Endothelial cell of umbilical vein (primary cell): ENCODE results near the gene MACROD2. TPM values are rescaled to one million over a fixed set of nuclear protein-coding genes. Genes with fewer than 3 reads are reported as not detected.

Experiments
- BruUV-seq: library from RNA; stranded (reverse); fragments of 400-500 nt; replicated peaks from 2 replicates; lab custom pipeline; 2021; lab: Mats Ljungman, UMichigan
- CTCF ChIA-PET: fragments of 300-600, 350-600 bp; sonication (Branson Sonifier 250); formaldehyde crosslinking; loops from one replicate; lab custom pipeline; 2021; ENCODE audit warnings: antibody characterized with exemption, inconsistent platforms; lab: Charles Lee
- POLR2A ChIA-PET: fragments of 300-600, 350-600 bp; sonication (Branson Sonifier 250); formaldehyde crosslinking; loops from one replicate; lab custom pipeline; 2021; ENCODE audit warnings: antibody characterized with exemption, inconsistent platforms; lab: Charles Lee
- DNase-seq: peaks from one replicate; pipeline ENCODE4 v3.0.0-alpha.2; 2011; ENCODE audit warnings: low read depth, low spot score
- FAIRE-seq: peaks from 2 replicates; lab custom pipeline; 2011; peaks lifted over from hg19 to GRCh38; lab: Jason Lieb, UNC
- H2AFZ ChIP-seq: 2 replicates; pipeline ENCODE4 v1.6.0; 2012; ENCODE audit warnings: low read depth, low read length, control low read depth, inconsistent platforms
- H3K27ac ChIP-seq: 2 replicates; pipeline ENCODE4 v1.5.1; 2011; ENCODE audit warnings: low read depth, mild to moderate bottlenecking, control low read depth, low read length, moderate library complexity; ENCODE audit not compliant: insufficient read depth
- H3K27me3 ChIP-seq, 2 experiments: 2 replicates each; pipeline versions ENCODE4 v1.6.0 to v1.6.1; 2011; ENCODE audit warnings: low read length in 2 of 2, mixed read lengths in 1 of 2; ENCODE audit not compliant: control insufficient read depth in 2 of 2, insufficient read depth in 2 of 2
- H3K36me3 ChIP-seq, 2 experiments: 2 replicates in 1 of 2; 3 replicates in 1 of 2; pipeline ENCODE4 v1.5.1; 2011; ENCODE audit warnings: low read length in 2 of 2, mild to moderate bottlenecking in 1 of 2, moderate library complexity in 1 of 2; ENCODE audit not compliant: control insufficient read depth in 2 of 2, insufficient read depth in 2 of 2; ENCODE audit errors: extremely low read depth in 1 of 2
- H3K4me1 ChIP-seq: 3 replicates; pipeline ENCODE4 v1.5.1; 2011; ENCODE audit warnings: mild to moderate bottlenecking, low read length; ENCODE audit not compliant: control insufficient read depth, insufficient read depth; ENCODE audit errors: extremely low read depth
- H3K4me2 ChIP-seq: 2 replicates; pipeline ENCODE4 v1.6.1; 2011; ENCODE audit warnings: low read length, control low read depth, mixed read lengths; ENCODE audit not compliant: insufficient read depth
- H3K4me3 ChIP-seq, 3 experiments: fragments of 200-600 bp in 1 of 3; sonication (generic), shearing (Covaris generic) in 1 of 3; replicated peaks in 1 of 3; 2 replicates each; pipeline ENCODE4 v1.5.1; 2011 to 2016; ENCODE audit warnings: control low read depth in 3 of 3, low read length in 3 of 3, mild to moderate bottlenecking in 2 of 3, inconsistent platforms in 1 of 3, low read depth in 1 of 3, moderate library complexity in 1 of 3; ENCODE audit not compliant: insufficient read depth in 1 of 3
- H3K79me2 ChIP-seq: 2 replicates; pipeline ENCODE4 v1.6.0; 2012; ENCODE audit warnings: low read length, inconsistent platforms; ENCODE audit not compliant: control insufficient read depth, insufficient read depth
- H3K9ac ChIP-seq: replicated peaks from 2 replicates; pipeline ENCODE3; 2011; ENCODE audit warnings: low read length, control low read depth; ENCODE audit not compliant: insufficient read depth; ENCODE audit errors: extremely low read depth
- H3K9me1 ChIP-seq: replicated peaks from 3 replicates; pipeline ENCODE4 v1.6.0; 2011; ENCODE audit warnings: mild to moderate bottlenecking, low read length; ENCODE audit not compliant: control insufficient read depth, insufficient read depth; ENCODE audit errors: extremely low read depth
- H3K9me3 ChIP-seq: replicated peaks from 2 replicates; pipeline ENCODE4 v1.5.1; 2012; ENCODE audit warnings: low read length, inconsistent platforms; ENCODE audit not compliant: control insufficient read depth, insufficient read depth
- H4K20me1 ChIP-seq: replicated peaks from 2 replicates; pipeline ENCODE3; 2011; ENCODE audit warnings: mild to moderate bottlenecking, low read length; ENCODE audit not compliant: control insufficient read depth, insufficient read depth; ENCODE audit errors: extremely low read depth
- CTCF ChIP-seq, 2 donors: IDR thresholded peaks; 1 replicate in 1 of 2; 2 replicates in 1 of 2; pipeline ENCODE4 v1.5.1; 2011; ENCODE audit warnings: low read length in 2 of 2, mild to moderate bottlenecking in 2 of 2, moderate library complexity in 2 of 2, control low read depth in 1 of 2, inconsistent platforms in 1 of 2, low read depth in 1 of 2; ENCODE audit not compliant: insufficient read depth in 1 of 2; ENCODE audit errors: extremely low read depth in 1 of 2
- EZH2 ChIP-seq: IDR thresholded peaks from 2 replicates; pipeline ENCODE4 v1.6.1; 2012; ENCODE audit warnings: borderline replicate concordance, low read depth, mild to moderate bottlenecking, moderate library complexity, low read length, inconsistent platforms; ENCODE audit not compliant: severe bottlenecking
- GATA2 ChIP-seq: IDR thresholded peaks from 2 replicates; pipeline ENCODE4 v1.7.0; 2011; ENCODE audit warnings: low read depth, mild to moderate bottlenecking, moderate library complexity, mixed read lengths, low read length; ENCODE audit not compliant: insufficient read length, insufficient read depth
- JUN ChIP-seq: IDR thresholded peaks from 2 replicates; pipeline ENCODE4 v1.6.1; 2011; ENCODE audit warnings: borderline replicate concordance, low read depth; ENCODE audit not compliant: insufficient read length, insufficient read depth
- dilution Hi-C: fragments of 300-500 bp; cut with MboI; formaldehyde crosslinking; loops from one replicate; pipeline ENCODE4 v1.15.0; 2019; ENCODE audit warnings: low sequenced_read_pairs; ENCODE audit not compliant: extremely low pct_ligation_motif_present
- intact Hi-C: fragments of 100-400 bp; cut with micrococcal nuclease; formaldehyde crosslinking; loops from one replicate; pipeline ENCODE4 v1.10.0; 2022
- polyA plus RNA-seq, 4 experiments: library from polyadenylated mRNA; depleted of rRNA in 3 of 4; stranded (reverse) in 3 of 4; unstranded in 1 of 4; fragments of >200 nt; gene quantifications; 2 replicates each; pipeline versions ENCODE4 v1.2.1 to v1.2.3, GENCODE V29; 2011 to 2012; ENCODE audit warnings: missing spikeins in 1 of 4
- total RNA-seq: library from RNA; stranded (reverse); gene quantifications from 2 replicates; pipeline ENCODE4 v1.2.3, GENCODE V29; 2021

MACROD2 gene
- total and polyA plus RNA-seq, 2 donors (not counting 3 experiments of a cell fraction or from before 2014, with no cell fraction given) = 0.11 to 0.73 TPM

GRCh38 chr20:14775778-14776177 lies 780.5 kb downstream of the MACROD2 start:
- POLR2A ChIA-PET = no interaction called here
- Histone ChIP-seq H3K9ac (no peak overlapping the region), H4K20me1 (no peaks in the 10 kb centered on the region)

More at GRCh38 chr20:14775778-14776177, 780.5 kb downstream of the MACROD2 start:
- no peak overlapping the region for H3K4me2 ChIP-seq
- dilution Hi-C loops (no loop called here), intact Hi-C loops (no loop called here)
- H3K9me3 ChIP-seq = no peaks in the 10 kb centered on the region
- H3K4me3 ChIP-seq = no peak overlapping the region
- no peak overlapping the region for H2AFZ ChIP-seq
- peaks cover 0 to 2% of the 10 kb centered on the region in 2 experiments for H3K27me3 ChIP-seq
- DNase-seq (peak; percentile 66), FAIRE-seq (no peak)
- H3K79me2 ChIP-seq = no peaks in the 10 kb centered on the region
- no peaks in the 10 kb centered on the region for H3K9me1 ChIP-seq
- no peaks in the 10 kb centered on the region for H3K36me3 ChIP-seq
- BruUV-seq = no TSS peak
- CTCF ChIA-PET = no interaction called here
- peaks cover 5% of the 10 kb centered on the region for H3K4me1 ChIP-seq
- no peak overlapping the region for H3K27ac ChIP-seq
- no peak for TF ChIP-seq CTCF (IDR thresholded peaks at IDR 0.05; ENCODE audit: extremely low read depth in 1 of 2, insufficient read depth in 1 of 2, low read depth in 1 of 2, low read length in 2 of 2)
- peak; percentile 55 for TF ChIP-seq GATA2
- no peak for TF ChIP-seq JUN
- TF ChIP-seq EZH2 = no peak
